ENCODE results near the gene KDM2B. TPM values are rescaled to one million over a fixed set of nuclear protein-coding genes. Genes with fewer than 3 reads are reported as not detected.

Gene KDM2B
- polyA plus RNA-seq, 1 experiment: 15.0 TPM

- H3K36me3 ChIP-seq (ENCODE audit: control insufficient read depth, insufficient read depth, low read length): no peaks in the 10 kb centered on the region
- CTCF ChIA-PET: interaction anchor here (0.9 to 6.3 kb wide), 15 partner anchors 9 to 132 kb away, joined by 3 to 75 read pairs (median 4); partner anchors contain the start of gene MORN3
- DNase-seq (ENCODE audit: low read depth): peak; percentile 54
- no peaks in the 10 kb centered on the region for H3K27me3 ChIP-seq (ENCODE audit: control insufficient read depth, insufficient read depth, low read length)
- POLR2A ChIA-PET: interaction anchor here (0.6 kb wide), 1 partner anchor 24 kb away, joined by 8 read pairs; no protein-coding TSS in a partner anchor
- 0 out of 2 replicates have a peak, but pooled peaks have one; percentile 2 for TF ChIP-seq CTCF (IDR thresholded peaks at IDR 0.05; ENCODE audit: insufficient read depth, low read depth, low read length)
- peak within 1 kb of the TSS; percentile 59 for H3K4me3 ChIP-seq (ENCODE audit: low read depth, low read length)
Observed at GRCh38 chr12:121626087-121626852, 45.4 kb upstream of the KDM2B start, which contains the start of gene ORAI1. TSS of gene ORAI1 (plus strand) at chr12:121626530.

- H3K4me3 ChIP-seq (ENCODE audit: low read depth, low read length): no peak overlapping the region
- H3K27me3 ChIP-seq (ENCODE audit: control insufficient read depth, insufficient read depth, low read length): no peaks in the 10 kb centered on the region
- DNase-seq (ENCODE audit: low read depth): no peak
- CTCF ChIA-PET: interaction anchor here (1.1 to 3.7 kb wide), 3 partner anchors 10 to 67 kb away, joined by 3 to 18 read pairs (median 4); no protein-coding TSS in a partner anchor
- H3K36me3 ChIP-seq (ENCODE audit: control insufficient read depth, insufficient read depth, low read length): no peaks in the 10 kb centered on the region
- POLR2A ChIA-PET: no interaction called here
- no peak for TF ChIP-seq CTCF (IDR thresholded peaks at IDR 0.05; ENCODE audit: insufficient read depth, low read depth, low read length)
Observed at GRCh38 chr12:121620333-121620891, 39.6 kb upstream of the KDM2B start.

- ChIA-PET POLR2A (no interaction called here), CTCF (interaction anchor here (3.7 kb wide), 1 partner anchor 66 kb away, joined by 18 read pairs; no protein-coding TSS in a partner anchor)
- no peak for DNase-seq (ENCODE audit: low read depth)
- H3K27me3 ChIP-seq (ENCODE audit: control insufficient read depth, insufficient read depth, low read length): no peaks in the 10 kb centered on the region
- no peak for TF ChIP-seq CTCF (IDR thresholded peaks at IDR 0.05; ENCODE audit: insufficient read depth, low read depth, low read length)
- no peaks in the 10 kb centered on the region for H3K36me3 ChIP-seq (ENCODE audit: control insufficient read depth, insufficient read depth, low read length)
- H3K4me3 ChIP-seq (ENCODE audit: low read depth, low read length): no peak overlapping the region
Observed at GRCh38 chr12:121618659-121619233, 37.9 kb upstream of the KDM2B start.

- H3K4me3 ChIP-seq (ENCODE audit: low read depth, low read length): no peak overlapping the region
- no peaks in the 10 kb centered on the region for H3K27me3 ChIP-seq (ENCODE audit: control insufficient read depth, insufficient read depth, low read length)
- CTCF ChIA-PET: interaction anchor here (1.0 kb wide), 1 partner anchor 11 kb away, joined by 3 read pairs; the partner anchor contains the start of gene ORAI1
- no peak for TF ChIP-seq CTCF (IDR thresholded peaks at IDR 0.05; ENCODE audit: insufficient read depth, low read depth, low read length)
- no peak for DNase-seq (ENCODE audit: low read depth)
- H3K36me3 ChIP-seq (ENCODE audit: control insufficient read depth, insufficient read depth, low read length): no peaks in the 10 kb centered on the region
- POLR2A ChIA-PET: interaction anchor here (0.6 kb wide), 1 partner anchor 110 kb away, joined by 3 read pairs; no protein-coding TSS in a partner anchor
Observed at GRCh38 chr12:121614872-121615467, 34.1 kb upstream of the KDM2B start.
